Ovary (tissue), 9 donors: ENCODE data around the gene CLIP2. TPM values are rescaled to one million over a fixed set of nuclear protein-coding genes. Genes with fewer than 3 reads are reported as not detected.
"Not testable (repeated sequence)": the region's sequence is repeated elsewhere in the genome, so short reads cannot be mapped to it uniquely, and the experiment has no call there.

Experiments used
- DNase-seq, 5 donors: peaks; one replicate each; pipeline ENCODE4 v3.0.0-alpha.2; 2019 to 2020
- H3K27ac ChIP-seq, 2 donors: fragments of 200-600 bp; one replicate each; pipeline versions ENCODE4 v1.5.1 to v1.8.0; 2019 to 2022
- H3K27me3 ChIP-seq: fragments of 200-600 bp; one replicate; pipeline ENCODE4 v1.8.0; 2022
- H3K36me3 ChIP-seq: fragments of 200-600 bp; sonication (generic); one replicate; pipeline ENCODE4 v1.5.1; 2019
- H3K4me1 ChIP-seq: one replicate; pipeline ENCODE4 v1.8.1; 2013; ENCODE audit warnings: mild to moderate bottlenecking, moderate library complexity; ENCODE audit not compliant: insufficient read depth
- H3K4me3 ChIP-seq: fragments of 200-600 bp; sonication (generic); one replicate; pipeline ENCODE4 v1.5.1; 2017
- H3K9me3 ChIP-seq, 2 donors: fragments of 200-600 bp in 1 of 2; sonication (generic) in 1 of 2; one replicate each; pipeline versions ENCODE4 v1.5.1 to v1.8.1; 2013 to 2019; ENCODE audit warnings: mild to moderate bottlenecking in 1 of 2, moderate library complexity in 1 of 2
- CTCF ChIP-seq, 3 donors: fragments of 450-650 bp in 2 of 3; fragments of 200-600 bp in 1 of 3; IDR thresholded peaks; one replicate each; pipeline versions ENCODE4 v1.5.1 to v1.8.0; 2016 to 2022; ENCODE audit warnings: antibody characterized with exemption in 3 of 3, mild to moderate bottlenecking in 1 of 3
- EP300 ChIP-seq: sonication (generic); formaldehyde crosslinking; IDR thresholded peaks from one replicate; pipeline ENCODE4 v1.6.1; 2017; ENCODE audit warnings: antibody characterized with exemption
- POLR2A ChIP-seq: fragments of 450-650 bp; IDR thresholded peaks from one replicate; pipeline ENCODE4 v1.6.1; 2017; ENCODE audit warnings: antibody characterized with exemption, mild to moderate bottlenecking, moderate library complexity
- WGBS, 3 donors: extraction: QIAGEN DNeasy Blood & Tissue Kit in 1 of 3; methylation state at CpG; one replicate each; pipeline versions ENCODE4 v1.1.5 to v1.1.7; 2013 to 2017; 5-methylcytosine and 5-hydroxymethylcytosine counted together
- intact Hi-C, 4 donors: fragments of 100-400 bp; cut with DNase I; formaldehyde crosslinking; loops; one replicate each; pipeline versions ENCODE4 v1.11.0 to v1.15.1; 2022 to 2023
- polyA plus RNA-seq, 2 donors: library from polyadenylated mRNA; stranded (reverse); fragments of 200-250 nt in 1 of 2; fragments of 350-450 nt in 1 of 2; fragmentation: Illumina TruSeq in 1 of 2; extraction: RNeasy Lipid Tissue Mini Kit (QIAGEN cat#74804) in 1 of 2; gene quantifications; one replicate each; pipeline ENCODE4 v1.2.3, GENCODE V29; 2013 to 2014
- total RNA-seq, 7 donors: library from RNA; depleted of rRNA in 2 of 7; stranded (reverse); fragments of >200 nt in 2 of 7; fragmentation: NEBNext Ultra II Directional in 3 of 7; extraction: Animal tissue kit (Norgen Biotek cat#: 25700) in 3 of 7; gene quantifications; one replicate each; pipeline versions ENCODE4 v1.1.0 to v1.2.4, GENCODE V29; 2016 to 2023
- donor health status: DM: no; HTN: no; CAD: no; lungs with moderate emphysema.
- donor health status: DM: no; HTN: no; CAD: no.
- donor health status: Bipolar disorder and iron deficiency.
- donor health status: DM: yes; HTN: yes; CAD: no.
- donor health status: DM: no; HTN: no; CAD: no.
- donor health status: DM: yes; HTN: yes; CAD: no.

The CLIP2 gene
- total and polyA plus RNA-seq, 9 donors: 5.1 to 51.5 (median 28.9) TPM

- TF ChIP-seq POLR2A (no peak), EP300 (no peak)
- no peak for DNase-seq
- Histone ChIP-seq H3K4me3 (no peak overlapping the region), H3K4me1 (no peaks in the 10 kb centered on the region), H3K9me3 (no peaks in the 10 kb centered on the region), H3K36me3 (no peaks in the 10 kb centered on the region), H3K27me3 (no peaks in the 10 kb centered on the region), H3K27ac (no peak overlapping the region)
- WGBS, 3 donors: 91 to 92% (median 91%) methylated on average over 21 of the region's 21 CpGs
- intact Hi-C loops: no loop called here
Observed at GRCh38 chr7:74388880-74389415, 99.7 kb downstream of the CLIP2 start.

- H3K27me3 ChIP-seq, H3K36me3 ChIP-seq, H3K4me1 ChIP-seq, H3K27ac ChIP-seq, intact Hi-C loops, H3K9me3 ChIP-seq, H3K4me3 ChIP-seq: not testable (repeated sequence)
- TF ChIP-seq CTCF (IDR thresholded peaks at IDR 0.05): peak in 1 of 3 donors; percentile 14
- WGBS, 3 donors: 60 to 64% (median 61%) methylated on average over 6 of the region's 6 CpGs
- peak in 1 of 5 donors; percentile 53 for DNase-seq
Observed at GRCh38 chr7:74393722-74394121, 104.5 kb downstream of the CLIP2 start.

- WGBS, 3 donors: 59 to 60% (median 59%) methylated on average over 3 of the region's 3 CpGs
- H3K27ac ChIP-seq, H3K4me3 ChIP-seq, H3K27me3 ChIP-seq, H3K4me1 ChIP-seq, intact Hi-C loops, H3K36me3 ChIP-seq, H3K9me3 ChIP-seq: not testable (repeated sequence)
- DNase-seq: peak in 1 of 5 donors; percentile 35
Observed at GRCh38 chr7:74394601-74395000, 105.4 kb downstream of the CLIP2 start.

GRCh38 chr7:74395745-74396311, 106.6 kb downstream of the CLIP2 start:
- TF ChIP-seq CTCF (IDR thresholded peaks at IDR 0.05): no peak
- no peak for TF ChIP-seq POLR2A
- no peak for TF ChIP-seq EP300
- intact Hi-C loops: loop anchor here in 1 of 4 donors (5.0 kb wide), 1 partner anchor 144 kb away; the partner anchor contains the start of gene RFC2
- DNase-seq: no peak
- H3K4me1 ChIP-seq: no peaks in the 10 kb centered on the region
- H3K4me3 ChIP-seq: no peak overlapping the region
- 56 to 75% (median 74%) methylated on average over 4 of the region's 4 CpGs for WGBS, 3 donors
- H3K9me3 ChIP-seq: no peaks in the 10 kb centered on the region
- H3K36me3 ChIP-seq: no peaks in the 10 kb centered on the region
- H3K27me3 ChIP-seq: no peaks in the 10 kb centered on the region
- no peak overlapping the region for H3K27ac ChIP-seq

- H3K4me1 ChIP-seq: no peaks in the 10 kb centered on the region
- no peaks in the 10 kb centered on the region for H3K27me3 ChIP-seq
- DNase-seq: no peak
- H3K9me3 ChIP-seq: no peaks in the 10 kb centered on the region
- TF ChIP-seq POLR2A (no peak), EP300 (no peak), CTCF (IDR thresholded peaks at IDR 0.05) (no peak)
- WGBS, 3 donors: 91 to 95% (median 92%) methylated on average over 11 of the region's 11 CpGs
- intact Hi-C loops: loop anchor here in 1 of 4 donors (5.0 kb wide), 1 partner anchor 145 kb away; the partner anchor contains the start of gene RFC2
- no peaks in the 10 kb centered on the region for H3K36me3 ChIP-seq
- H3K27ac ChIP-seq: no peak overlapping the region
- no peak overlapping the region for H3K4me3 ChIP-seq
Observed at GRCh38 chr7:74396993-74397392, 107.8 kb downstream of the CLIP2 start.
